HepG2 (cell line): ENCODE results near the gene BCL2. TPM values are rescaled to one million over a fixed set of nuclear protein-coding genes. Genes with fewer than 3 reads are reported as not detected.

Experiments
- ATAC-seq: fragments of 200-7000 bp; cut with Tn5 transposase; 3 replicates; pipeline ENCODE4 v1.9.1; 2020; ENCODE audit warnings: mild to moderate bottlenecking, moderate library complexity
- BruUV-seq: library from RNA; stranded (reverse); fragments of 400-500 nt; replicated peaks from 2 replicates; lab custom pipeline; 2021; lab: Mats Ljungman, UMichigan
- CTCF ChIA-PET: fragments of 300-600 bp; formaldehyde crosslinking; extraction: SDS; loops from one replicate; lab custom pipeline; 2021; ENCODE audit warnings: low total read pairs, inconsistent platforms, low intra/inter-chr PET ratio; lab: Yijun Ruan, JAX
- POLR2A ChIA-PET: fragments of 350-600 bp; sonication (Branson Sonifier 250); formaldehyde crosslinking; loops from one replicate; lab custom pipeline; 2020; ENCODE audit warnings: antibody characterized with exemption, inconsistent platforms; lab: Yijun Ruan, JAX
- DNase-seq: peaks from one replicate; pipeline ENCODE4 v3.0.0-alpha.2; 2015; ENCODE audit warnings: low spot score
- FAIRE-seq: peaks from 3 replicates; lab custom pipeline; 2011; peaks lifted over from hg19 to GRCh38; lab: Jason Lieb, UNC
- H2AFZ ChIP-seq: one replicate; pipeline ENCODE4 v1.6.1; 2011; ENCODE audit warnings: low read length, inconsistent platforms
- H3K27ac ChIP-seq: fragments of 300-600 bp; 3 replicates; pipeline ENCODE4 v1.8.0; 2011; ENCODE audit warnings: mixed run types, mild to moderate bottlenecking, mixed read lengths, low read length, inconsistent platforms; ENCODE audit not compliant: insufficient read depth; ENCODE audit errors: extremely low read length
- H3K27me3 ChIP-seq, 2 experiments: fragments of 200-600 bp in 1 of 2; 2 replicates in 1 of 2; 3 replicates in 1 of 2; pipeline versions ENCODE4 v1.6.0 to v1.8.0; 2011; ENCODE audit warnings: low read length in 2 of 2, mild to moderate bottlenecking in 2 of 2, moderate library complexity in 2 of 2, inconsistent platforms in 1 of 2; ENCODE audit not compliant: insufficient read depth in 2 of 2, control insufficient read depth in 1 of 2
- H3K36me3 ChIP-seq, 2 experiments: fragments of 200-600 bp in 1 of 2; replicated peaks in 1 of 2; 2 replicates in 1 of 2; 3 replicates in 1 of 2; pipeline versions ENCODE4 v1.5.1 to v1.8.0; 2011; ENCODE audit warnings: low read length in 2 of 2, inconsistent platforms in 1 of 2; ENCODE audit not compliant: insufficient read depth in 2 of 2, control insufficient read depth in 1 of 2
- H3K4me1 ChIP-seq: 2 replicates; pipeline ENCODE4 v1.5.1; 2012; ENCODE audit warnings: low read length, inconsistent platforms; ENCODE audit not compliant: insufficient read depth
- H3K4me2 ChIP-seq: 2 replicates; pipeline ENCODE4 v1.6.0; 2011; ENCODE audit warnings: low read depth, low read length, inconsistent platforms
- H3K4me3 ChIP-seq, 3 experiments: fragments of 200-600 bp in 1 of 3; sonication (generic), shearing (Covaris generic) in 1 of 3; replicated peaks in 1 of 3; 2 replicates each; pipeline ENCODE4 v1.5.1; 2011 to 2016; ENCODE audit warnings: low read length in 3 of 3, inconsistent platforms in 2 of 3, low read depth in 2 of 3, mild to moderate bottlenecking in 2 of 3, control low read depth in 1 of 3, mixed read lengths in 1 of 3; ENCODE audit not compliant: insufficient read depth in 1 of 3
- H3K79me2 ChIP-seq: one replicate; pipeline ENCODE4 v1.6.1; 2011; ENCODE audit warnings: low read length, inconsistent platforms; ENCODE audit not compliant: insufficient read depth
- H3K9ac ChIP-seq: 2 replicates; pipeline ENCODE4 v1.6.0; 2011; ENCODE audit warnings: mild to moderate bottlenecking, low read depth, low read length, inconsistent platforms; ENCODE audit not compliant: insufficient read depth
- H3K9me3 ChIP-seq: 2 replicates; pipeline ENCODE4 v1.5.1; 2012; ENCODE audit warnings: mild to moderate bottlenecking, low read length
- H4K20me1 ChIP-seq: 2 replicates; pipeline ENCODE4 v1.6.0; 2011; ENCODE audit warnings: inconsistent platforms, mild to moderate bottlenecking, low read length, moderate library complexity; ENCODE audit not compliant: insufficient read depth
- FOXO1 ChIP-seq: sonication (generic); formaldehyde crosslinking; IDR thresholded peaks from 2 replicates; pipeline ENCODE4 v1.4.0; 2020; ENCODE audit warnings: missing genetic modification reagents
- HCFC1 ChIP-seq: fragments of 150-350 bp; IDR thresholded peaks from 2 replicates; pipeline ENCODE4 v1.6.1; 2014; ENCODE audit warnings: low read depth, low read length
- JUNB ChIP-seq: sonication (generic); formaldehyde crosslinking; IDR thresholded peaks from 2 replicates; pipeline ENCODE4 v1.8.0; 2022; ENCODE audit warnings: missing genetic modification reagents, mild to moderate bottlenecking, borderline replicate concordance
- MAFK ChIP-seq, 2 experiments: IDR thresholded peaks in 1 of 2; conservative IDR thresholded peaks in 1 of 2; 2 replicates each; pipeline ENCODE4 v1.6.1; 2011; ENCODE audit warnings: improper control_type of control experiment in 2 of 2, low read length in 2 of 2
- MIXL1 ChIP-seq: IDR thresholded peaks from 2 replicates; pipeline ENCODE4 v1.6.1; 2016
- SIX1 ChIP-seq: sonication (generic); formaldehyde crosslinking; IDR thresholded peaks from 2 replicates; pipeline ENCODE4 v1.4.0; 2020; ENCODE audit warnings: missing genetic modification reagents, borderline replicate concordance
- XBP1 ChIP-seq: sonication (generic); formaldehyde crosslinking; IDR thresholded peaks from 2 replicates; pipeline ENCODE4 v1.5.0; 2020; ENCODE audit warnings: missing genetic modification reagents
- ZNF326 ChIP-seq: sonication (generic); formaldehyde crosslinking; IDR thresholded peaks from 2 replicates; pipeline ENCODE4 v1.4.0; 2020; ENCODE audit warnings: missing genetic modification reagents, borderline replicate concordance
- ZNF569 ChIP-seq: sonication (generic); formaldehyde crosslinking; IDR thresholded peaks from 2 replicates; pipeline ENCODE4 v1.5.0; 2020; ENCODE audit warnings: mild to moderate bottlenecking, missing genetic modification reagents, moderate library complexity, borderline replicate concordance
- WGBS: methylation state at CpG from one replicate; pipeline ENCODE4 v1.1.6; 2017; ENCODE audit warnings: low lambda C conversion rate; 5-methylcytosine and 5-hydroxymethylcytosine counted together
- in situ Hi-C: cut with HindIII; loops from 2 replicates; pipeline ENCODE4 v1.10.0; 2017; ENCODE audit warnings: low pct_unique_long_range_greater_than_20kb; ENCODE audit not compliant: extremely low pct_ligation_motif_present
- intact Hi-C: fragments of 100-400 bp; cut with micrococcal nuclease; formaldehyde crosslinking; loops from one replicate; pipeline ENCODE4 v1.10.0; 2022; ENCODE audit not compliant: unreplicated experiment
- polyA plus RNA-seq, 8 experiments: library from polyadenylated mRNA; depleted of rRNA in 3 of 8; stranded (reverse) in 7 of 8; unstranded in 1 of 8; fragments of >200 nt; fragmentation: Illumina TruSeq in 4 of 8; extraction: Trizol in 4 of 8; gene quantifications; 2 replicates each; pipeline versions ENCODE4 v1.2.1 to v1.2.3, GENCODE V29; 2011 to 2016; ENCODE audit warnings: low read depth in 4 of 8, missing spikeins in 1 of 8, mixed read lengths in 1 of 8; ENCODE audit not compliant: insufficient read depth in 1 of 8
- total RNA-seq, 5 experiments: library from RNA; depleted of rRNA; stranded (reverse); fragments of >200 nt; fragmentation: Illumina TruSeq; extraction: Trizol; gene quantifications; 2 replicates each; pipeline ENCODE4 v1.2.3, GENCODE V29; 2016; ENCODE audit warnings: low read depth in 1 of 5
- TF ChIP-seq, protein P1 (sequence below): sonication (generic); formaldehyde crosslinking; IDR thresholded peaks from 2 replicates; pipeline ENCODE4 v1.5.1; 2020; ENCODE audit warnings: missing genetic modification reagents, mild to moderate bottlenecking, borderline replicate concordance
- TF ChIP-seq, protein P2 (sequence below): sonication (generic); formaldehyde crosslinking; IDR thresholded peaks from 2 replicates; pipeline ENCODE4 v1.9.0; 2021; ENCODE audit warnings: missing genetic modification reagents, borderline replicate concordance
- TF ChIP-seq, protein P3 (sequence below): sonication (generic); formaldehyde crosslinking; IDR thresholded peaks from 2 replicates; pipeline ENCODE4 v1.4.0; 2020; ENCODE audit warnings: missing genetic modification reagents

The BCL2 gene
- total and polyA plus RNA-seq, 2 of the 13 experiments (the other 11 are each of a cell fraction or from before 2014, with no cell fraction given), result 0.07 to 0.53 TPM

DNA sequence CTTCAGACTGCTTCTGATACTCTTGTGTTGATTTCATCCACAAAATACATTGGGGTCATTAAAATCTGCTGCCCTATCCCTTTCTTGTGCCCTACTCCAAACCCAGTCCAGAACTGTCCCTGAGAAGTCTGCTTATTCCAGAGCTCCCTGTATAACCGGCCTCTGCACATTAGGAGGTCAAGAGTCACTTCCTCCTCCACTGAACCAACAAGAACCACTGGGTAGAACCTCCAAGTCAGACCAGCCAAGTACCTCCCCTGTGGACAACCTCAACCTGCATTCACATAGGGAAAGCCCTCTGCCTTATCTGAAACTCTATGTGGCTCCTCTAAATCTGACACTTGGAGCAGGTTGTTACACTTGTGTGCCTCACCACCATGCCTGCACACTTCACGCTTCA lies 25.3 kb upstream of the BCL2 start:
- no peaks in the 10 kb centered on the region for H3K79me2 ChIP-seq
- no peaks in the 10 kb centered on the region for H4K20me1 ChIP-seq
- no peak overlapping the region for H2AFZ ChIP-seq
- POLR2A ChIA-PET, result no interaction called here
- DNase-seq (no peak), ATAC-seq (peak; percentile 39), FAIRE-seq (no peak)
- in situ Hi-C loops (loop anchor here (10.0 kb wide), 1 partner anchor 90 kb away; no protein-coding TSS in a partner anchor), intact Hi-C loops (no loop called here)
- no peak overlapping the region for H3K27ac ChIP-seq
- peaks cover 32 to 84% of the 10 kb centered on the region in 2 experiments for H3K36me3 ChIP-seq
- no peaks in the 10 kb centered on the region for H3K9me3 ChIP-seq
- H3K27me3 ChIP-seq, result no peaks in the 10 kb centered on the region
- no peak overlapping the region for H3K4me2 ChIP-seq
- no peak overlapping the region for H3K4me3 ChIP-seq
- no peak for TF ChIP-seq HCFC1
- CTCF ChIA-PET, result no interaction called here
- H3K4me1 ChIP-seq, result peaks cover 19% of the 10 kb centered on the region
- no TSS peak for BruUV-seq
- WGBS, result 88% methylated on average over 2 of the region's 2 CpGs
- H3K9ac ChIP-seq, result no peak overlapping the region

DNA sequence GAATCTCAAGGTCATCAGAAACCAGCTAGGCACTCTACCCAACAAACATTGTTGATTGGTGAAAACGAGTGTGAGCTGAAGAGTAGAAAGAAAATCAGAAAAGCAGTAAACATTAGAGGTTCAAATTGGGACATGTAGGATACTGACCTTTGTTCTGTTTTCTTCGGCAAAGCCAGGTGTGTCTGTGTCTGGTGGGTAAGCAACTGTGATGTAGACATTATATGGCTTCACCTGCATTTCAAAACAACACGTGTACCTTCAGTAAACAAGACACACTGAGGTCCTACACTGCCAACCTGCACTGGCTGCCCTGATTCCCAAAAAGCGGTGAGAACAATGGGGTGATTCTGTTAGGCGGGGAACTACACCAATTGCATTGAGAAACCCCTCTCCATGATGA lies 24.7 kb upstream of the BCL2 start:
- DNase-seq (no peak), ATAC-seq (peak; percentile 31; the same call in 2 of the 3 replicates), FAIRE-seq (peak; percentile 37)
- BruUV-seq, result no TSS peak
- peaks cover 19% of the 10 kb centered on the region for H3K4me1 ChIP-seq
- H2AFZ ChIP-seq, result no peak overlapping the region
- peaks cover 29 to 82% of the 10 kb centered on the region in 2 experiments for H3K36me3 ChIP-seq
- H3K79me2 ChIP-seq, result no peaks in the 10 kb centered on the region
- no peak overlapping the region for H3K9ac ChIP-seq
- no peaks in the 10 kb centered on the region for H3K9me3 ChIP-seq
- peak overlapping the region; percentile 35 for H3K27ac ChIP-seq
- H4K20me1 ChIP-seq, result no peaks in the 10 kb centered on the region
- no peaks in the 10 kb centered on the region for H3K27me3 ChIP-seq
- ChIA-PET CTCF (no interaction called here), POLR2A (interaction anchor here (1.0 kb wide), 1 partner anchor 23 kb away, joined by 5 read pairs; the partner anchor contains the start of gene KDSR)
- intact Hi-C loops (no loop called here), in situ Hi-C loops (loop anchor here (10.0 kb wide), 1 partner anchor 91 kb away; no protein-coding TSS in a partner anchor)
- 62% methylated on average over 4 of the region's 5 CpGs for WGBS
- H3K4me2 ChIP-seq, result no peak overlapping the region
- H3K4me3 ChIP-seq, result no peak overlapping the region
- no peak for TF ChIP-seq ZNF569 (CRISPR knock-in tag)
- TF ChIP-seq, protein P1, sequence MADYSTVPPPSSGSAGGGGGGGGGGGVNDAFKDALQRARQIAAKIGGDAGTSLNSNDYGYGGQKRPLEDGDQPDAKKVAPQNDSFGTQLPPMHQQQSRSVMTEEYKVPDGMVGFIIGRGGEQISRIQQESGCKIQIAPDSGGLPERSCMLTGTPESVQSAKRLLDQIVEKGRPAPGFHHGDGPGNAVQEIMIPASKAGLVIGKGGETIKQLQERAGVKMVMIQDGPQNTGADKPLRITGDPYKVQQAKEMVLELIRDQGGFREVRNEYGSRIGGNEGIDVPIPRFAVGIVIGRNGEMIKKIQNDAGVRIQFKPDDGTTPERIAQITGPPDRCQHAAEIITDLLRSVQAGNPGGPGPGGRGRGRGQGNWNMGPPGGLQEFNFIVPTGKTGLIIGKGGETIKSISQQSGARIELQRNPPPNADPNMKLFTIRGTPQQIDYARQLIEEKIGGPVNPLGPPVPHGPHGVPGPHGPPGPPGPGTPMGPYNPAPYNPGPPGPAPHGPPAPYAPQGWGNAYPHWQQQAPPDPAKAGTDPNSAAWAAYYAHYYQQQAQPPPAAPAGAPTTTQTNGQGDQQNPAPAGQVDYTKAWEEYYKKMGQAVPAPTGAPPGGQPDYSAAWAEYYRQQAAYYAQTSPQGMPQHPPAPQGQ, result no peak
- TF ChIP-seq MIXL1 (CRISPR knock-in tag), result no peak
- no peak for TF ChIP-seq ZNF326 (CRISPR knock-in tag)
- TF ChIP-seq, protein P2, sequence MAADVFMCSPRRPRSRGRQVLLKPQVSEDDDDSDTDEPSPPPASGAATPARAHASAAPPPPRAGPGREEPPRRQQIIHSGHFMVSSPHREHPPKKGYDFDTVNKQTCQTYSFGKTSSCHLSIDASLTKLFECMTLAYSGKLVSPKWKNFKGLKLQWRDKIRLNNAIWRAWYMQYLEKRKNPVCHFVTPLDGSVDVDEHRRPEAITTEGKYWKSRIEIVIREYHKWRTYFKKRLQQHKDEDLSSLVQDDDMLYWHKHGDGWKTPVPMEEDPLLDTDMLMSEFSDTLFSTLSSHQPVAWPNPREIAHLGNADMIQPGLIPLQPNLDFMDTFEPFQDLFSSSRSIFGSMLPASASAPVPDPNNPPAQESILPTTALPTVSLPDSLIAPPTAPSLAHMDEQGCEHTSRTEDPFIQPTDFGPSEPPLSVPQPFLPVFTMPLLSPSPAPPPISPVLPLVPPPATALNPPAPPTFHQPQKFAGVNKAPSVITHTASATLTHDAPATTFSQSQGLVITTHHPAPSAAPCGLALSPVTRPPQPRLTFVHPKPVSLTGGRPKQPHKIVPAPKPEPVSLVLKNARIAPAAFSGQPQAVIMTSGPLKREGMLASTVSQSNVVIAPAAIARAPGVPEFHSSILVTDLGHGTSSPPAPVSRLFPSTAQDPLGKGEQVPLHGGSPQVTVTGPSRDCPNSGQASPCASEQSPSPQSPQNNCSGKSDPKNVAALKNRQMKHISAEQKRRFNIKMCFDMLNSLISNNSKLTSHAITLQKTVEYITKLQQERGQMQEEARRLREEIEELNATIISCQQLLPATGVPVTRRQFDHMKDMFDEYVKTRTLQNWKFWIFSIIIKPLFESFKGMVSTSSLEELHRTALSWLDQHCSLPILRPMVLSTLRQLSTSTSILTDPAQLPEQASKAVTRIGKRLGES, result no peak
- no peak for TF ChIP-seq JUNB (CRISPR knock-in tag)
- TF ChIP-seq FOXO1, result no peak
- no peak for TF ChIP-seq SIX1 (CRISPR knock-in tag)
- TF ChIP-seq, protein P3, sequence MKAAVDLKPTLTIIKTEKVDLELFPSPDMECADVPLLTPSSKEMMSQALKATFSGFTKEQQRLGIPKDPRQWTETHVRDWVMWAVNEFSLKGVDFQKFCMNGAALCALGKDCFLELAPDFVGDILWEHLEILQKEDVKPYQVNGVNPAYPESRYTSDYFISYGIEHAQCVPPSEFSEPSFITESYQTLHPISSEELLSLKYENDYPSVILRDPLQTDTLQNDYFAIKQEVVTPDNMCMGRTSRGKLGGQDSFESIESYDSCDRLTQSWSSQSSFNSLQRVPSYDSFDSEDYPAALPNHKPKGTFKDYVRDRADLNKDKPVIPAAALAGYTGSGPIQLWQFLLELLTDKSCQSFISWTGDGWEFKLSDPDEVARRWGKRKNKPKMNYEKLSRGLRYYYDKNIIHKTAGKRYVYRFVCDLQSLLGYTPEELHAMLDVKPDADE, result no peak
- TF ChIP-seq XBP1, result no peak
- no peak for TF ChIP-seq MAFK (conservative IDR thresholded peaks at IDR 0.05 in 1 of 2, IDR thresholded peaks at IDR 0.05 in 1 of 2; ENCODE audit: low read length in 2 of 2)
